Stimulated activated CD8-positive, alpha-beta memory T cell treated with anti-CD3 and anti-CD28 coated beads, Interleukin-4, amount 100 ng/mL, for 4 hours (primary cell): ENCODE measurements around the gene PRLH.

Source experiments
- DNase-seq, 2 donors: peaks; one replicate each; pipeline ENCODE4 v3.0.0-alpha.2; 2020; ENCODE audit warnings: low read depth in 2 of 2, low spot score in 1 of 2

PRLH gene

GRCh38 chr2:237564526-237565131 is 1.7 kb upstream of the PRLH start:
- DNase-seq: no peak

GRCh38 chr2:237565974-237566373 is 400 bp upstream of the PRLH start:
- no peak for DNase-seq

- no peak for DNase-seq
These were observed 1.1 kb downstream of the PRLH start for GRCh38 chr2:237567276-237568029.

GRCh38 chr2:237568121-237568660 is 1.8 kb downstream of the PRLH start:
- DNase-seq: no peak

GRCh38 chr2:237569041-237569440 is 2.7 kb downstream of the PRLH start:
- no peak for DNase-seq

- DNase-seq: no peak
These were observed 3.5 kb downstream of the PRLH start for GRCh38 chr2:237569896-237570295.

- no peak for DNase-seq
These were observed 4.5 kb downstream of the PRLH start for GRCh38 chr2:237570776-237571335.

- no peak for DNase-seq
These were observed 5.2 kb downstream of the PRLH start for GRCh38 chr2:237571551-237571950.

- peak; percentile 65 to 81 for DNase-seq
These were observed 5.8 kb downstream of the PRLH start for GRCh38 chr2:237572021-237572741.

- DNase-seq: no peak
These were observed 6.3 kb downstream of the PRLH start for GRCh38 chr2:237572742-237573101.

GRCh38 chr2:237573721-237574415 is 7.5 kb downstream of the PRLH start:
- DNase-seq: no peak

GRCh38 chr2:237574467-237574866 is 8.1 kb downstream of the PRLH start:
- no peak for DNase-seq

- no peak for DNase-seq
These were observed 8.8 kb downstream of the PRLH start for GRCh38 chr2:237574894-237575868.

GRCh38 chr2:237575869-237576862 is 9.8 kb downstream of the PRLH start:
- no peak for DNase-seq

GRCh38 chr2:237576974-237577373 is 10.6 kb downstream of the PRLH start:
- no peak for DNase-seq

GRCh38 chr2:237577458-237577857 is 11.1 kb downstream of the PRLH start:
- DNase-seq: no peak

GRCh38 chr2:237577956-237578870 is 11.8 kb downstream of the PRLH start:
- DNase-seq: no peak

GRCh38 chr2:237581326-237581725 is 15.0 kb downstream of the PRLH start:
- no peak for DNase-seq
